PC-3 (cell line): ENCODE measurements around the gene PPIL3. TPM values are rescaled to one million over a fixed set of nuclear protein-coding genes. Genes with fewer than 3 reads are reported as not detected.
A peak's percentile ranks its signal among the peaks of the same experiment; 100 is the strongest.

Experiments used
- ATAC-seq: fragments of 200-7000 bp; cut with Tn5 transposase; 2 replicates; pipeline ENCODE4 v1.9.1; 2020; ENCODE audit warnings: mild to moderate bottlenecking, moderate library complexity
- BruUV-seq: library from RNA; stranded (reverse); fragments of 400-500 nt; replicated peaks from 2 replicates; lab custom pipeline; 2021; lab: Mats Ljungman, UMichigan
- CTCF ChIA-PET: fragments of 300-600 bp; sonication (Branson Sonifier 250); formaldehyde crosslinking; loops from one replicate; lab custom pipeline; 2022; ENCODE audit warnings: antibody characterized with exemption; lab: Charles Lee
- POLR2A ChIA-PET: fragments of 300-600 bp; sonication (Branson Sonifier 250); formaldehyde crosslinking; loops from one replicate; lab custom pipeline; 2022; ENCODE audit warnings: antibody characterized with exemption; ENCODE audit not compliant: unreplicated experiment; lab: Charles Lee
- DNase-seq: peaks from one replicate; pipeline ENCODE4 v3.0.0-alpha.2; 2015
- H2AFZ ChIP-seq: fragments of 300-600 bp; sonication (generic); 2 replicates; pipeline ENCODE4 v1.6.0; 2016; ENCODE audit warnings: antibody characterized with exemption, low read length
- H3F3A ChIP-seq: fragments of 300-600 bp; sonication (generic); one replicate; pipeline ENCODE4 v1.6.0; 2017; ENCODE audit warnings: antibody characterized with exemption, low read length, control low read depth, mild to moderate bottlenecking; ENCODE audit not compliant: unreplicated experiment
- H3K27ac ChIP-seq: fragments of 300-600 bp; sonication (generic); 2 replicates; pipeline ENCODE4 v1.5.1; 2016; ENCODE audit warnings: mild to moderate bottlenecking, low read length
- H3K27me3 ChIP-seq: fragments of 300-600 bp; sonication (generic); 2 replicates; pipeline ENCODE4 v1.6.1; 2016; ENCODE audit warnings: low read length, mixed read lengths
- H3K36me3 ChIP-seq: fragments of 300-600 bp; sonication (generic); 2 replicates; pipeline ENCODE4 v1.6.1; 2016; ENCODE audit warnings: low read depth, mixed run types, low read length, mixed read lengths
- H3K4me1 ChIP-seq: fragments of 300-600 bp; sonication (generic); 2 replicates; pipeline ENCODE4 v1.5.1; 2016; ENCODE audit warnings: low read length; ENCODE audit not compliant: insufficient read depth
- H3K4me2 ChIP-seq: fragments of 300-600 bp; sonication (generic); 2 replicates; pipeline ENCODE4 v1.6.0; 2016; ENCODE audit warnings: low read length
- H3K4me3 ChIP-seq: fragments of 300-600 bp; sonication (generic); 2 replicates; pipeline ENCODE4 v1.5.1; 2016; ENCODE audit warnings: mild to moderate bottlenecking, low read length, mixed read lengths
- H3K79me2 ChIP-seq: fragments of 300-600 bp; sonication (generic); 2 replicates; pipeline ENCODE4 v1.6.1; 2017; ENCODE audit warnings: low read length, mixed read lengths
- H3K9ac ChIP-seq: fragments of 300-600 bp; sonication (generic); 2 replicates; pipeline ENCODE4 v1.6.0; 2016; ENCODE audit warnings: mild to moderate bottlenecking, low read length
- H3K9me2 ChIP-seq: fragments of 300-600 bp; sonication (generic); replicated peaks from 2 replicates; pipeline ENCODE4 v1.6.1; 2016; ENCODE audit warnings: mixed run types, low read length, mixed read lengths
- H3K9me3 ChIP-seq: fragments of 300-600 bp; sonication (generic); 2 replicates; pipeline ENCODE4 v1.6.1; 2016; ENCODE audit warnings: low read length, mixed read lengths
- H4K20me1 ChIP-seq: fragments of 300-600 bp; sonication (generic); 2 replicates; pipeline ENCODE4 v1.6.1; 2016; ENCODE audit warnings: low read length, mixed read lengths
- CTCF ChIP-seq: fragments of 300-600 bp; sonication (generic); conservative IDR thresholded peaks from 2 replicates; pipeline ENCODE4 v1.5.1; 2017; ENCODE audit warnings: antibody characterized with exemption, low read depth, mild to moderate bottlenecking, low read length
- EZH2 ChIP-seq: fragments of 300-600 bp; sonication (generic); IDR thresholded peaks from one replicate; pipeline ENCODE4 v1.6.1; 2017; ENCODE audit warnings: antibody characterized with exemption, mild to moderate bottlenecking, low read length; ENCODE audit not compliant: unreplicated experiment
- EZH2phosphoT487 ChIP-seq: fragments of 300-600 bp; sonication (generic); IDR thresholded peaks from 2 replicates; pipeline ENCODE4 v1.6.1; 2018; ENCODE audit warnings: mild to moderate bottlenecking, antibody characterized with exemption, low read length, borderline replicate concordance
- intact Hi-C: fragments of 100-400 bp; cut with micrococcal nuclease; formaldehyde crosslinking; loops from 2 replicates; pipeline ENCODE4 v1.9.0; 2023
- total RNA-seq: library from RNA; depleted of rRNA; stranded (reverse); fragments of >200 nt; gene quantifications from 2 replicates; pipeline ENCODE4 v1.2.3, GENCODE V29; 2014

The PPIL3 gene
- total RNA-seq, 1 experiment from 2014 or later = 37.1 TPM

DNA sequence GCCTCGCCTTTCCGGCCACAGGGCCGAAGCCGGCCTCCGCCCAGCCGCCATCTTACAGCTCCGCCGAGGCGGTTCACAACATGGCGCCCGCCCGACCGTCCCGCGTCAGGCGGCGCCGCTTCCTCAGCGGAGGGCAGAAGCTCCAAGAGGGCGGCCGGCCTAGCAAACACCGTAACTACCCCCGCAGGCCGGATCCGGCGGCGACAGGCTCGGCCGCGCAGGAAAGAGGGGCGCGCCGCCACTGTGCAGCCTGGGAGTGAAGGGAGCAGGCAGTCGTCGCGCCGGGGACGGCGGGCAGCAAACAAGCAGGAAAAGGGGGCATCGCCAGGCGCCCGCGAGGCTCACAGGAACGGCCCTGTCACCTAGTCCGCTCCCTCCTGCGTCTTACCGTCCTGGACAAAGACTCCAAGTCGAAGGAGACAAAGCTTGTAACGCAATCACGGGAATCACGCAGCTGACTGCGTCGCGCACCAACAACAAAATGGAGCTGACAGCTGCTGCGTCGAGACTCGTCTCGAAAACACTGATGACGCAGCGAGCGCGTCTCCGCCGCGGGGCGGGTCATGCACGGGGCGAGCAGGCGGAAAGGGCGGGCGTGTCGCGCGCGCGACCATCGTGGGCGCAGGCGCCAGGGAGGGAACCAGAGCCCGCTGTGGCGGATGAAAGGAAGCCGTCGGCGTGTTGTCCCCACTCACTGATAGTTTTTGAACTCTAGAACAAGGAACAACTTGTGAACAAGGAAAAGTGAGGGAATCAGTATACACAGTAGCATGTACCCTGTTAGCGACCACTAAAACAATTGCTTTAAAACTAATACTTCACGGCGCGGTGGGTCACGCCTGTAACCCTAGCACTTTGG is 24.5 kb downstream of the PPIL3 start, which contains the start of gene CLK1:
Gene CLK1 (minus strand): TSS at position 483 of the 859 bp plus-strand sequence. CDS start 2,796 bp downstream, outside the sequence.
- ATAC-seq = peak; percentile 84
- TF ChIP-seq CTCF (no peak), EZH2phosphoT487 (no peak)
- H3K9me2 ChIP-seq = no peaks in the 10 kb centered on the region
- peak; percentile 96 for DNase-seq
- no TSS peak for BruUV-seq
- peak within 1 kb of the TSS; percentile 76 for H3K27ac ChIP-seq
- H2AFZ ChIP-seq = peak within 1 kb of the TSS; percentile 85
- H3K36me3 ChIP-seq = peaks cover 31% of the 10 kb centered on the region
- H3K9ac ChIP-seq = peak within 1 kb of the TSS; percentile 95
- CTCF ChIA-PET = interaction anchor here (0.6 to 0.9 kb wide), 2 partner anchors 25 to 129 kb away, joined by 3 read pairs; partner anchors contain the start of gene NIF3L1
- H3K4me1 ChIP-seq = peaks cover 26% of the 10 kb centered on the region
- peak within 1 kb of the TSS; percentile 83 for H3K4me2 ChIP-seq
- H4K20me1 ChIP-seq = peaks cover 38% of the 10 kb centered on the region
- no peaks in the 10 kb centered on the region for H3K9me3 ChIP-seq
- POLR2A ChIA-PET = interaction anchor here (0.6 to 1.0 kb wide), 5 partner anchors 18 to 148 kb away, joined by 3 to 5 read pairs (median 3); partner anchors contain the start of genes NIF3L1 and PPIL3
- H3K4me3 ChIP-seq = peak within 1 kb of the TSS; percentile 93
- no peaks in the 10 kb centered on the region for H3K27me3 ChIP-seq
- intact Hi-C loops = loop anchor here (1.0 to 2.0 kb wide), 2 partner anchors 24 to 151 kb away; partner anchors contain the start of genes NIF3L1 and PPIL3
- peaks cover 51% of the 10 kb centered on the region for H3K79me2 ChIP-seq
- peaks cover 7% of the 10 kb centered on the region for H3F3A ChIP-seq

- DNase-seq (peak; percentile 8), ATAC-seq (no peak)
- Histone ChIP-seq H3K9me2 (no peaks in the 10 kb centered on the region), H3K9me3 (no peaks in the 10 kb centered on the region), H3F3A (peaks cover 7% of the 10 kb centered on the region), H3K36me3 (peaks cover 37% of the 10 kb centered on the region), H4K20me1 (peaks cover 39% of the 10 kb centered on the region), H3K79me2 (peaks cover 57% of the 10 kb centered on the region), H3K27ac (peak overlapping the region; percentile 76), H3K4me3 (peak overlapping the region; percentile 93), H3K27me3 (no peaks in the 10 kb centered on the region), H3K4me2 (peak overlapping the region; percentile 83), H3K9ac (peak overlapping the region; percentile 95), H3K4me1 (peaks cover 26% of the 10 kb centered on the region), H2AFZ (peak overlapping the region; percentile 85)
- TSS peak; percentile 34 for BruUV-seq
- intact Hi-C loops = loop anchor here (1.0 to 2.0 kb wide), 2 partner anchors 25 to 150 kb away; partner anchors contain the start of genes NIF3L1 and PPIL3
- ChIA-PET POLR2A (interaction anchor here (0.6 to 1.0 kb wide), 3 partner anchors 25 to 54 kb away, joined by 3 to 5 read pairs (median 4); partner anchors contain the start of genes NIF3L1 and PPIL3), CTCF (no interaction called here)
- no peak for TF ChIP-seq EZH2
- TF ChIP-seq CTCF = no peak
- TF ChIP-seq EZH2phosphoT487 = no peak
These were observed 25.1 kb downstream of the PPIL3 start for GRCh38 chr2:200863782-200864175.
